ENCODE measurements around the gene PRG3.

DNA sequence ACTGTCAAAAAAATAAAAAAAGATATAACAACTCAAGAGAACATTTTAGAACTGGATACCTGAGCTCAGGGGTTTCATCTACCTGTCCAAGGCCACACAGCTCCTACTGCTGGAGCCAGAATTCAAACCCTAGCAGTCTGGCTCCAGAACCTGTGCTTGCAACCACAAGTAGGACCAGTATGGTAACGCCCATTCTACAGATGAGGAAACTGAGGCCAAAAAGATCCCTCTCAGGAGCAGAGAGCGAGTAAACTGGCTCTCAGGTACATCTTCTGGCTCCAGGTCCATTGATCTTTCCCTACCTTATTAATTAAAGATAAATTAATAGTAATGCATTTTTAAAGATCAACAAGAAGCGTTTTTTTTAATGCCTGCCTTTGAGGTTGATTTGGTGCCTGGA is 23.6 kb downstream of the PRG3 start:
- TF ChIP-seq, protein P1, sequence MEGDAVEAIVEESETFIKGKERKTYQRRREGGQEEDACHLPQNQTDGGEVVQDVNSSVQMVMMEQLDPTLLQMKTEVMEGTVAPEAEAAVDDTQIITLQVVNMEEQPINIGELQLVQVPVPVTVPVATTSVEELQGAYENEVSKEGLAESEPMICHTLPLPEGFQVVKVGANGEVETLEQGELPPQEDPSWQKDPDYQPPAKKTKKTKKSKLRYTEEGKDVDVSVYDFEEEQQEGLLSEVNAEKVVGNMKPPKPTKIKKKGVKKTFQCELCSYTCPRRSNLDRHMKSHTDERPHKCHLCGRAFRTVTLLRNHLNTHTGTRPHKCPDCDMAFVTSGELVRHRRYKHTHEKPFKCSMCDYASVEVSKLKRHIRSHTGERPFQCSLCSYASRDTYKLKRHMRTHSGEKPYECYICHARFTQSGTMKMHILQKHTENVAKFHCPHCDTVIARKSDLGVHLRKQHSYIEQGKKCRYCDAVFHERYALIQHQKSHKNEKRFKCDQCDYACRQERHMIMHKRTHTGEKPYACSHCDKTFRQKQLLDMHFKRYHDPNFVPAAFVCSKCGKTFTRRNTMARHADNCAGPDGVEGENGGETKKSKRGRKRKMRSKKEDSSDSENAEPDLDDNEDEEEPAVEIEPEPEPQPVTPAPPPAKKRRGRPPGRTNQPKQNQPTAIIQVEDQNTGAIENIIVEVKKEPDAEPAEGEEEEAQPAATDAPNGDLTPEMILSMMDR (IDR thresholded peaks at IDR 0.05): no peak
- no peak for TF ChIP-seq POLR2A (IDR thresholded peaks at IDR 0.05)
